Mucosa of rectum (tissue), 2 donors: ENCODE results near the gene KPNA5.

Experiments
- H3K27ac ChIP-seq, 2 donors: one replicate each; pipeline ENCODE4 v1.7.0; 2013; ENCODE audit warnings: inconsistent platforms in 2 of 2, low read depth in 2 of 2, low read length in 2 of 2
- H3K27me3 ChIP-seq, 2 donors: one replicate each; pipeline ENCODE4 v1.7.0; 2013; ENCODE audit warnings: low read length in 2 of 2; ENCODE audit not compliant: control insufficient read depth in 2 of 2, insufficient read depth in 2 of 2
- H3K36me3 ChIP-seq, 2 donors: one replicate each; pipeline ENCODE4 v1.7.0; 2013; ENCODE audit warnings: low read length in 2 of 2; ENCODE audit not compliant: control insufficient read depth in 2 of 2, insufficient read depth in 2 of 2
- H3K4me1 ChIP-seq, 2 donors: one replicate each; pipeline ENCODE4 v1.7.0; 2013; ENCODE audit warnings: low read length in 2 of 2, mild to moderate bottlenecking in 1 of 2; ENCODE audit not compliant: control insufficient read depth in 2 of 2, insufficient read depth in 2 of 2
- H3K4me3 ChIP-seq, 2 donors: one replicate each; pipeline ENCODE4 v1.7.0; 2013; ENCODE audit warnings: low read length in 2 of 2
- H3K9ac ChIP-seq, 2 donors: one replicate each; pipeline ENCODE4 v1.7.0; 2013; ENCODE audit warnings: low read length in 2 of 2, low read depth in 1 of 2, mild to moderate bottlenecking in 1 of 2
- H3K9me3 ChIP-seq, 2 donors: one replicate each; pipeline ENCODE4 v1.7.0; 2013; ENCODE audit warnings: low read length in 2 of 2; ENCODE audit not compliant: control insufficient read depth in 2 of 2
- donor health status: healthy.
- donor health status: Normal muscosa, but diverticular disease.

KPNA5 gene

GRCh38 chr6:116772450-116772849 lies 91.4 kb downstream of the KPNA5 start:
- Histone ChIP-seq H3K9ac (no peak overlapping the region), H3K27me3 (no peaks in the 10 kb centered on the region), H3K27ac (no peak overlapping the region), H3K4me3 (no peak overlapping the region), H3K9me3 (no peaks in the 10 kb centered on the region), H3K36me3 (no peaks in the 10 kb centered on the region), H3K4me1 (no peaks in the 10 kb centered on the region)

- no peaks in the 10 kb centered on the region for H3K4me1 ChIP-seq
- no peaks in the 10 kb centered on the region for H3K27me3 ChIP-seq
- no peak overlapping the region for H3K27ac ChIP-seq
- no peaks in the 10 kb centered on the region for H3K9me3 ChIP-seq
- H3K4me3 ChIP-seq: no peak overlapping the region
- H3K36me3 ChIP-seq: no peaks in the 10 kb centered on the region
- H3K9ac ChIP-seq: no peak overlapping the region
Measured at GRCh38 chr6:116773886-116774285, 92.9 kb downstream of the KPNA5 start.

- H3K36me3 ChIP-seq: no peaks in the 10 kb centered on the region
- no peak overlapping the region for H3K9ac ChIP-seq
- H3K4me1 ChIP-seq: no peaks in the 10 kb centered on the region
- H3K27me3 ChIP-seq: no peaks in the 10 kb centered on the region
- no peaks in the 10 kb centered on the region for H3K9me3 ChIP-seq
- H3K4me3 ChIP-seq: no peak overlapping the region
- no peak overlapping the region for H3K27ac ChIP-seq
Measured at GRCh38 chr6:116779573-116780164, 98.7 kb downstream of the KPNA5 start.

- no peaks in the 10 kb centered on the region for H3K27me3 ChIP-seq
- H3K9ac ChIP-seq: no peak overlapping the region
- H3K9me3 ChIP-seq: no peaks in the 10 kb centered on the region
- H3K27ac ChIP-seq: no peak overlapping the region
- no peaks in the 10 kb centered on the region for H3K4me1 ChIP-seq
- H3K36me3 ChIP-seq: no peaks in the 10 kb centered on the region
- H3K4me3 ChIP-seq: no peak overlapping the region
Measured at GRCh38 chr6:116783852-116784251, 102.8 kb downstream of the KPNA5 start.
